ENCODE measurements around the gene AFAP1L2. TPM values are rescaled to one million over a fixed set of nuclear protein-coding genes. Genes with fewer than 3 reads are reported as not detected.

Gene AFAP1L2
- polyA plus RNA-seq, 3 donors, result 0.01 to 0.43 TPM; not detected in 1

- Mint-ChIP-seq H3K36me3 (no peaks in the 10 kb centered on the region), H3K27me3 (ENCODE audit: low read depth in 3 of 3) (peaks cover 0 to 1% (median 0%) of the 10 kb centered on the region in 3 donors), H3K9me3 (peaks cover 0 to 3% (median 0%) of the 10 kb centered on the region in 7 donors), H3K27ac (no peak overlapping the region), H3K4me1 (peaks cover 2% of the 10 kb centered on the region), H3K4me3 (no peak overlapping the region)
- Histone ChIP-seq H3K4me3 (replicated peaks in 1 of 3; ENCODE audit: low read depth in 2 of 3, low read length in 3 of 3) (no peak overlapping the region), H3K4me1 (ENCODE audit: control insufficient read depth in 1 of 2, insufficient read depth in 2 of 2, low read length in 2 of 2) (no peaks in the 10 kb centered on the region), H2AFZ (ENCODE audit: insufficient read depth, low read depth, low read length, poor library complexity, severe bottlenecking) (no peak overlapping the region), H3K27ac (ENCODE audit: low read depth in 1 of 2, low read length in 2 of 2) (no peak overlapping the region), H3K36me3 (replicated peaks in 1 of 2; ENCODE audit: control insufficient read depth in 1 of 2, insufficient read depth in 2 of 2, low read length in 2 of 2) (no peaks in the 10 kb centered on the region), H3K9me3 (replicated peaks in 1 of 2; ENCODE audit: control insufficient read depth in 1 of 2, insufficient read depth in 1 of 2, low read length in 2 of 2) (no peaks in the 10 kb centered on the region), H3K4me2 (replicated peaks; ENCODE audit: extremely low read depth, low read length, poor library complexity, severe bottlenecking) (no peak overlapping the region), H3K9ac (ENCODE audit: insufficient read depth, low read length, poor library complexity, severe bottlenecking) (no peak overlapping the region), H4K20me1 (ENCODE audit: insufficient read depth, low read length) (no peaks in the 10 kb centered on the region), H3K79me2 (ENCODE audit: insufficient read depth, low read length) (no peaks in the 10 kb centered on the region), H3K27me3 (ENCODE audit: control insufficient read depth in 2 of 2, insufficient read depth in 2 of 2, low read length in 2 of 2) (no peaks in the 10 kb centered on the region)
- intact Hi-C loops (cut with micrococcal nuclease), result no loop called here
- no peak for TF ChIP-seq CTCF (IDR thresholded peaks at IDR 0.05)
- 100% methylated on average over 2 of the region's 6 CpGs for WGBS (ENCODE audit: insufficient coverage)
- no peak for DNase-seq
Measured at GRCh38 chr10:114283535-114284234, 120.6 kb downstream of the AFAP1L2 start.

GRCh38 chr10:114283091-114283490, 121.2 kb downstream of the AFAP1L2 start:
- Mint-ChIP-seq H3K27ac (peak overlapping the region in 1 of 7 donors; percentile 5), H3K36me3 (no peaks in the 10 kb centered on the region), H3K27me3 (ENCODE audit: low read depth in 3 of 3) (peaks cover 0 to 1% (median 0%) of the 10 kb centered on the region in 3 donors), H3K4me1 (peaks cover 2% of the 10 kb centered on the region), H3K4me3 (no peak overlapping the region), H3K9me3 (peaks cover 0 to 3% (median 0%) of the 10 kb centered on the region in 7 donors)
- Histone ChIP-seq H4K20me1 (ENCODE audit: insufficient read depth, low read length) (no peaks in the 10 kb centered on the region), H3K4me2 (replicated peaks; ENCODE audit: extremely low read depth, low read length, poor library complexity, severe bottlenecking) (no peak overlapping the region), H3K4me1 (ENCODE audit: control insufficient read depth in 1 of 2, insufficient read depth in 2 of 2, low read length in 2 of 2) (no peaks in the 10 kb centered on the region), H3K27me3 (ENCODE audit: control insufficient read depth in 2 of 2, insufficient read depth in 2 of 2, low read length in 2 of 2) (no peaks in the 10 kb centered on the region), H3K27ac (ENCODE audit: low read depth in 1 of 2, low read length in 2 of 2) (no peak overlapping the region), H3K9ac (ENCODE audit: insufficient read depth, low read length, poor library complexity, severe bottlenecking) (no peak overlapping the region), H3K9me3 (replicated peaks in 1 of 2; ENCODE audit: control insufficient read depth in 1 of 2, insufficient read depth in 1 of 2, low read length in 2 of 2) (no peaks in the 10 kb centered on the region), H2AFZ (ENCODE audit: insufficient read depth, low read depth, low read length, poor library complexity, severe bottlenecking) (no peak overlapping the region), H3K36me3 (replicated peaks in 1 of 2; ENCODE audit: control insufficient read depth in 1 of 2, insufficient read depth in 2 of 2, low read length in 2 of 2) (no peaks in the 10 kb centered on the region), H3K4me3 (replicated peaks in 1 of 3; ENCODE audit: low read depth in 2 of 3, low read length in 3 of 3) (no peak overlapping the region), H3K79me2 (ENCODE audit: insufficient read depth, low read length) (no peaks in the 10 kb centered on the region)
- no peak for TF ChIP-seq CTCF (IDR thresholded peaks at IDR 0.05)
- intact Hi-C loops (cut with micrococcal nuclease), result no loop called here
- DNase-seq, result no peak
- WGBS (ENCODE audit: insufficient coverage), result 97% methylated on average over 9 of the region's 10 CpGs
